HG03571 (cell line): ENCODE results near the gene GUCY2D.

Experiments
- ATAC-seq: cut with Tn5 transposase; IDR thresholded peaks from one replicate; pipeline ENCODE4 v1.9.1; 2021; ENCODE audit not compliant: unreplicated experiment

Gene GUCY2D

DNA sequence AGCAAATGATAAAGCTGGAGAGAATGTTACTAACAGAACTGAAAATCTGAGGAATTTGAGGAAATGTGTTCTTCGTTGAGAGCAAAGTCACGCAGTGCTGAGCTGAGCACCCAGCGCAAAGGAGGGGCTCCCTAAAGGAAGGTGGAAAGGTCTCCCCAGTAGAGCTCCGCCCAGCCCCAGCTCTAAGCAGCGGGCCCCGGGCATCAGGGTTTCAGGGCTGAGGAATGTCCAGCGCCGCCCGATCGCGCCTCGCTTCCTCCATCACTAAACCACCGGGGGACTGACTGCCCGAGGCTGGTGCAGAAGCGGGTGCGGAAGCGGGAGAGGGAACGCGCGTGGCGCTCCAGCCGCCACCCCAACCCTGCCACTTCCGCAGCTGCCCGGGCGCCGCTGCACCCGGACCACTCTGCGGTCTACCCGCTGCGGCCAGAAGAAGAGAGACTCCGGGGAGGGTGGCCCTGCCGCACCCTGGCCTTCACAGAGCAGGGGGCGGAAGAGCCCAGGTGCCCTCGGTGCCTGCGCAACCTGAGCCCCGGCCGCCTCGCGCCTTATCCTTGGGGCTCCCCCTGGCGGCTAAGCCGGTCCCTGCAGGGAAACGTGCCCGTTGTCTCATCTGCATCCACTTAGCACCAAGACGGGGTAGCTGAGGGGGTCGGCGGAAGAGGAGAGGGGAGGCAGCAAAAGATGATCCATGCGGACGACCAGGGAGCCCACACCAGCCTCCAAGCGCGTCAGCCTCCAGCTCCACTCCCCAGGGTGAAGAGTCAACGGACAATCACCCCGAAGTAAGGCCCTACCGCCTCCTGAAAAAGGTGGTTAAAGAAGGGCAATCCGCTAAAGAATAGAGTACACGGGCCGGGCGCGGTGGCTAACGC is 12.4 kb upstream of the GUCY2D start:
- ATAC-seq: peak; percentile 79

DNA sequence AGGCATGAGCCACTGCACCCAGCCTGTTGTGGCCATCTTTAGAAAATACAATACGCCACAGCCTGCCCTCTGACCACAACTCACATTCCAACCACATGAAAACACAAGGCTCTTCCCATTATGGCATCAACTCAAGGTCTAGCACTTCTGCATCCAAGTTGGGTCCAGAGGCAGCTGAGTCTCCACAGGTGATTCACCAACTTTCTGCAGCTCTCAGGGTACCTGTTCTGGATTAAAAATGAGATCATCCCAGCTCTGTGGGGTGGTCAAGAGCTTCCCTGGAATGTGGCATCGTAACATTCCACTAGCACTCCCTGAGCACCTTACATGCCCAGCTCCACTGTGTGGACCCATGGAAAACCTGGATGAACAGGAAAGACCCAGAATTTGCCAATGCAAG is 9.9 kb upstream of the GUCY2D start:
- ATAC-seq: no peak

DNA sequence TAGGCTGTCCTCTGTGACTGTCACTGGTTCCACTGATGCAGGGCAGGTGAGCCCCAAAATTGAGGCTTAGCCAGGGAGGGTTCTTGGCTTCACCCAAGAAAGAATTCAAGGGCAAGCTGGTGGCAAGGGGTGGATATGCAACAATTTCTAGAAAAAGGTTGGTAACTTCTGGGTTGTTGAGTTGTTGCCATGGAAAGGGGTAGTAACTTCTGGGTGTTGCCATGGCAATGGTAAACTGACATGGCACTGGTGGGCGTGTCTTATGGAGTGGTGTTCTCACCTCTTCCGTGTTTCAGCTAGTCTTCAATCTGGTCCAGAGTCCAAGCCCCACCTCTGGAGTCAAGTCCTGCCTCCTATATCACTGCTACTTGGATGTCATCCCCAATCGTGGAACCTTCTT is 9.5 kb upstream of the GUCY2D start:
- no peak for ATAC-seq

DNA sequence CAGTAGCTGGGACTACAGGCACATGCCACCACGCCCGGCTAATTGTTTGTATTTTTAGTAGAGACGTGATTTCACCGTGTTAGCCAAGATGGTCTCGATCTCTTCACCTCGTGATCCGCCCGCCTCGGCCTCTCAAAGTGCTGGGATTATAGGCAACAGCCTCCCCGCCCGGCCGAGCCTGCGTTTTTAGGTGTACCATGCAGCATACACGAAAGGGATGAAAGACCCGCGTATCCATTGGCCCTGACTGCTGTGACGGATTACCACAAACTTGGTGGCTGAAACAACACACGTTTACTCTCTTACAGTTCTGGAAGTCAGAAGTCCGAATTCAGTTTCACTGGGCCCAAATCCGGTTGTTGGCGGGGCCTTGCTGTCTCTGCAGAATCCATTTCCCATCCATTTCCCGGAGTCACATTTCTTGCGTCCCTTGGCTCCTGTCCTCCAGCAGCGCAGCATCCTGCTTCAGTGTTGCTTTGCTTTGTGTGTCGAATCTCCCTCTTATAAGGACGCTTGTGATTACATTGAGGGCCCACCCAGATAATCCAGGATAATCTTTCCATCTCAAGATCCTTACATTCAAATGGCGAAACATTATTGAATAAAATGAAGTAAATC is 8.3 kb upstream of the GUCY2D start:
- no peak for ATAC-seq

DNA sequence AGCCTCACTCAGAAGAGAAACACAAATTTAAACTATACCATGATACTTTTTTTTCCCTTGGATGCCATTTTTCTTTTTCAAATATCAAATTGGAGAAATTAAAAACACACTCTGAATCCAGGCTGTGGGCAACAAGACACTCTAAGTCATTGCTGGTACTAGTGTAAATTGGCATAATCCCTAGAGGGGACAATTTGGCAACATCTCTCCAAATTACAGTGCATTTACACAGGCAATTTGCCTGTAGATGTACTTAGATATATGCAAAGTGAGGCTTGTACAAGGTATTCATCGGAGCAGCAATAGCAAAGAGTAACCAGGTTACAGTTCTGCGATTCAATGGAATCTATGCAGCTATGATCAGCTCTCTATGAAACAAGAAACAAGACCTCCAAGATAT is 6.7 kb upstream of the GUCY2D start:
- ATAC-seq: no peak

DNA sequence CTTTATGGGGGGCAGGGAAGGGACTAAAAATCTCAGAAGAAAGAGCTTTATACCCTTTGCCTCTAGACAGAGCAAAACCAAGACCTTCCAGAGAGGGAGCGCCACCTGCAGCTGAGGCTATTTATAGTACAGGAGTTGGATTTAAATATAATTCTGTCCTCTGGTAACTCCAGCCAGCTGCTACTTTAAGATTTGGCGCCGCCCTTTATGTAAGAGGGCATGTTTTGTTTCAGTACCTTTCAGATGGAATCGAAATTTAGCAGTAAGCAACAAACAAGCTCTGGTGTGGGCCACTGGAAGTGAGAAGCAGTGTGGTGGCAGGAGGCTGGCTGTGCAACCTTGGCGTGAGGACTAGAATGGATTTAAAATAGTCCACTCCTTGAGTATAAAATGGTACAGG is 5.2 kb upstream of the GUCY2D start:
- ATAC-seq: no peak

DNA sequence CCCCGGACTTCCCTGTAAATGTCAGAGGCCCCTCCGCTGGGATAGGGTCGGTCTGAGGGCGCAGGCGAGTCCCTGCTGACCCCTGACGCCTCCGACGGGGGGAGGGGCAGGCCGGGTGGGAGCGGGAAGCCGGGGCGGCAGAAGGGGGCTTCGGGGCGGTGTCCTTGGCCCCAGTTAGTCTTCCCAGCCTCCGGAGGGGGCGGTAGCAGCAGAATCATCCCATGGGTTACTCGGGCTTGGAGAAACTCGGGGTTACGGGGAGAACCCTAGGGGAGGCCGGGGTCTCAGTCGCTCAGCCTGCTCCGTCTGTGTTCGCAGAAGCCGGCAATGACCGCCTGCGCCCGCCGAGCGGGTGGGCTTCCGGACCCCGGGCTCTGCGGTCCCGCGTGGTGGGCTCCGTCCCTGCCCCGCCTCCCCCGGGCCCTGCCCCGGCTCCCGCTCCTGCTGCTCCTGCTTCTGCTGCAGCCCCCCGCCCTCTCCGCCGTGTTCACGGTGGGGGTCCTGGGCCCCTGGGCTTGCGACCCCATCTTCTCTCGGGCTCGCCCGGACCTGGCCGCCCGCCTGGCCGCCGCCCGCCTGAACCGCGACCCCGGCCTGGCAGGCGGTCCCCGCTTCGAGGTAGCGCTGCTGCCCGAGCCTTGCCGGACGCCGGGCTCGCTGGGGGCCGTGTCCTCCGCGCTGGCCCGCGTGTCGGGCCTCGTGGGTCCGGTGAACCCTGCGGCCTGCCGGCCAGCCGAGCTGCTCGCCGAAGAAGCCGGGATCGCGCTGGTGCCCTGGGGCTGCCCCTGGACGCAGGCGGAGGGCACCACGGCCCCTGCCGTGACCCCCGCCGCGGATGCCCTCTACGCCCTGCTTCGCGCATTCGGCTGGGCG is 542 bp downstream of the GUCY2D start:
- no peak for ATAC-seq

DNA sequence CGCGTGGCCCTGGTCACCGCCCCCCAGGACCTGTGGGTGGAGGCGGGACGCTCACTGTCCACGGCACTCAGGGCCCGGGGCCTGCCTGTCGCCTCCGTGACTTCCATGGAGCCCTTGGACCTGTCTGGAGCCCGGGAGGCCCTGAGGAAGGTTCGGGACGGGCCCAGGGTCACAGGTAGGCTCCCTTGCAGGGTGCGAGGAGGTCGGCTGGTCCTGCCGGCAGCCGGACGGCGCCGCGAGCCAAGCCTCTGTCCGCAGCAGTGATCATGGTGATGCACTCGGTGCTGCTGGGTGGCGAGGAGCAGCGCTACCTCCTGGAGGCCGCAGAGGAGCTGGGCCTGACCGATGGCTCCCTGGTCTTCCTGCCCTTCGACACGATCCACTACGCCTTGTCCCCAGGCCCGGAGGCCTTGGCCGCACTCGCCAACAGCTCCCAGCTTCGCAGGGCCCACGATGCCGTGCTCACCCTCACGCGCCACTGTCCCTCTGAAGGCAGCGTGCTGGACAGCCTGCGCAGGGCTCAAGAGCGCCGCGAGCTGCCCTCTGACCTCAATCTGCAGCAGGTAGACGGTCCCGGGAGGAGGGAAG is 1.3 kb downstream of the GUCY2D start:
- ATAC-seq: no peak

DNA sequence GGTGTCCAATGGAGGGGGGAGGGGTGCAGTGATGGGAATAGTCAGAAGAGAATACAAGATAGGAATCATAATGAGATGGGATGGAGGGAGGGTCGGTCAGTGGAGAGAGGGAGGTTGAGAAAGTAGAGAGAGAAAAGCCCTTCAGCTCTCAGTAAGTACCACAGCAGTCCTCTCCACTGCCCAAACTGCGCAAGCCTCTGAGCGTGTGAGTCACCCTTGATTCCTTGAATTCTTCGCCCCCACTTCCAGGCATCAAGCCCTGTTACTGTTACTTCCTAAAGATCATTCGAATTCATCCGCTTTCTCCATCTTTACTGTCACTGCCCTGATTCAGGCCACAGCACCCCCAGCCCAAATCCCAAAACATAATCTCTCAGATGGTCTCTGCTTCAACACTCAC is 2.5 kb downstream of the GUCY2D start:
- no peak for ATAC-seq

DNA sequence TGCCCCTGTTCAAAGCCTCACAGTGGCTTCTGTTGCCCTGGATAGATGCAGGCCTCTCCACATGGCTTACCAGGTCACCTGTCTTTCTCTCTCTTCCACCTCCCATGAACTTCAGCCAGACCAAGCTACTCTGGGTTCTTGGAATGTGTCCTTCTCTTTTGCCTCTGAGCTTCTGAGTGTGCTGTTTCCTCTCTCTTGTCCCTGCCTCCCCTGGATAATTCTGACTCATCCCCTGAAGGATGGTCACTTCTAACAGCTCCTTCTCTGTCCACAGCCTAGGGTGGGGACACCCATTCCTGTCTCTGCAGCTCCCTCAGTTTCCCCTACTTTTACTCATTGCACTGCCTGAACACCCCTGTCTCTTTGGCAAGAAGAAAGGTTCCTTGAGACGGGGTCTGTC is 2.9 kb downstream of the GUCY2D start:
- no peak for ATAC-seq

DNA sequence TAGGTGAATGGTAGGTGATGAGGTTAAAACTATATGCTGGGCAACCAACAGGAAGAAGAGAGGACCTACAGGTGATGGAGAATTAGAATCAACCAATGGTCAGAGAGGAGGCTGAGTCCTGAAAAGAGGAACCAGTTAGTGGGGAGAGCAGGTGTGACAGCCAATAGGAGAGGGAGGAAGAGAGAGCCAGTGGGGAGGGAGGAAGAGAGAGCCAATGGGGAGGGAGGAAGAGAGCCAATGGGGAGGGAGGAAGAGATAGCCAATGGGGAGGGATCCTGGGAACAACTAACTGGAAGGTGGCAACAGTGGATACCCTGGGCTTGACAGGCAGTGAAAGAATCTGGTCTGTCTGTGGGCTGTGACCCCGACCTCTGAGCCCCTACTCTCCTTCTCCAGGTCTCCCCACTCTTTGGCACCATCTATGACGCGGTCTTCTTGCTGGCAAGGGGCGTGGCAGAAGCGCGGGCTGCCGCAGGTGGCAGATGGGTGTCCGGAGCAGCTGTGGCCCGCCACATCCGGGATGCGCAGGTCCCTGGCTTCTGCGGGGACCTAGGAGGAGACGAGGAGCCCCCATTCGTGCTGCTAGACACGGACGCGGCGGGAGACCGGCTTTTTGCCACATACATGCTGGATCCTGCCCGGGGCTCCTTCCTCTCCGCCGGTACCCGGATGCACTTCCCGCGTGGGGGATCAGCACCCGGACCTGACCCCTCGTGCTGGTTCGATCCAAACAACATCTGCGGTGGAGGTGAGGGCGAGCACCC is 3.7 kb downstream of the GUCY2D start:
- no peak for ATAC-seq

DNA sequence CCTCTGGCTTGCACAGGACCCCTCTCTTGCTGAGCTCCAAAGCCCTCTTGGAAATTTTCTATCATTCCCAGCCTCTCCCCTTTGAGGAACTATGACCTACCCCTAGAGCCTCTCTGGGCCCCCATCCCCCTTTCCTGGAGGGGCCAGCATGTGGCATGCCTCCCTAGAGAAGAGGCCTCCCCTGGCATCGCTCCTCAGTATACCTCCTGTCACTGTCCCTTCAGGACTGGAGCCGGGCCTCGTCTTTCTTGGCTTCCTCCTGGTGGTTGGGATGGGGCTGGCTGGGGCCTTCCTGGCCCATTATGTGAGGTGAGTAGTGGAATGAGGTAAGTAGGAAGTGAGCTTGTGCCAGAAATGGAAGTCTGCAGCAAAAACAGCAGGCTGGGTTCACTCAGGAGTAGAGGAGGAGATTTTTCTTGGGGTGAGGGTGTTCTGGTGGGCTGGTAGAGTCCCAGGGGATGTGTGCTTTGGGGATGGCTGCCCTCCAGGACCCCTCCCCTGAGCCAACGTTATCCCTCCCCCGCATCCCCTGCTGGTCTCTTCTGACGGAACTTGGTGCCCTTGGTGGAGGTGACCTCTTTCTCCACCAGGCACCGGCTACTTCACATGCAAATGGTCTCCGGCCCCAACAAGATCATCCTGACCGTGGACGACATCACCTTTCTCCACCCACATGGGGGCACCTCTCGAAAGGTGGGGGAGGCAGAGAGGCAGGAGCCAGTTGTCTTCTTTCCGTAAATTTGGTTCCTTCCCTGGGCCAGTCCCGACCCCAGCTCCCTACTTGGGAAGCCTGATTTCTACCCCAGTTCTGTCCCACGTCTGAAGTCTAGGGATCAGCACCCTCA is 4.6 kb downstream of the GUCY2D start:
- no peak for ATAC-seq

DNA sequence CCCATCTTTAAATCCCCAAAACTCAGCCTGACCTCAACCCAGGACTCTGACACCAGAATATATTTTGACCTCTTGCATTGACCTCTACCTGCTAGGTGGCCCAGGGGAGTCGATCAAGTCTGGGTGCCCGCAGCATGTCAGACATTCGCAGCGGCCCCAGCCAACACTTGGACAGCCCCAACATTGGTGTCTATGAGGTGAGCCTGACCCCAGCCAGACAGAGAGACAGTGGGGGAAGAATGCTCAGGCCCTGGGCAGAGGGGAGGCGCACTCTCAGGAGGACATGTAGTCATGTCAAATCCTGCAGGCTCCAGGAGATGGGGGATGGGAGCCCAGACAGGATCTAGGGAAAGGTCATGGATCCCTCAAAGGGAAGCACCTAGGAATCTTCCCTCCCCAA is 5.4 kb downstream of the GUCY2D start:
- no peak for ATAC-seq

DNA sequence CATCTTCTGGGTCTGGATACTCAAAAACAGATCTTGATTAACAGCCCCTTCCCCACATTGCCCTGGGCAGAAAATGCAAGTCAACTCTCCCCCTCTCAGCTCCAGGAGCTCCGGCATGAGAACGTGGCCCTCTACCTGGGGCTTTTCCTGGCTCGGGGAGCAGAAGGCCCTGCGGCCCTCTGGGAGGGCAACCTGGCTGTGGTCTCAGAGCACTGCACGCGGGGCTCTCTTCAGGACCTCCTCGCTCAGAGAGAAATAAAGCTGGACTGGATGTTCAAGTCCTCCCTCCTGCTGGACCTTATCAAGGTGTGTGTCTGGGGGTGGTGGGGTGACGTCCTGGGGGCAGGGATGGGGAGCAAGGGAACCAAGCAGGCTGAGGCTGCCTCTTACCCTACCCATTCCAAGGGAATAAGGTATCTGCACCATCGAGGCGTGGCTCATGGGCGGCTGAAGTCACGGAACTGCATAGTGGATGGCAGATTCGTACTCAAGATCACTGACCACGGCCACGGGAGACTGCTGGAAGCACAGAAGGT is 9.7 kb downstream of the GUCY2D start:
- no peak for ATAC-seq

DNA sequence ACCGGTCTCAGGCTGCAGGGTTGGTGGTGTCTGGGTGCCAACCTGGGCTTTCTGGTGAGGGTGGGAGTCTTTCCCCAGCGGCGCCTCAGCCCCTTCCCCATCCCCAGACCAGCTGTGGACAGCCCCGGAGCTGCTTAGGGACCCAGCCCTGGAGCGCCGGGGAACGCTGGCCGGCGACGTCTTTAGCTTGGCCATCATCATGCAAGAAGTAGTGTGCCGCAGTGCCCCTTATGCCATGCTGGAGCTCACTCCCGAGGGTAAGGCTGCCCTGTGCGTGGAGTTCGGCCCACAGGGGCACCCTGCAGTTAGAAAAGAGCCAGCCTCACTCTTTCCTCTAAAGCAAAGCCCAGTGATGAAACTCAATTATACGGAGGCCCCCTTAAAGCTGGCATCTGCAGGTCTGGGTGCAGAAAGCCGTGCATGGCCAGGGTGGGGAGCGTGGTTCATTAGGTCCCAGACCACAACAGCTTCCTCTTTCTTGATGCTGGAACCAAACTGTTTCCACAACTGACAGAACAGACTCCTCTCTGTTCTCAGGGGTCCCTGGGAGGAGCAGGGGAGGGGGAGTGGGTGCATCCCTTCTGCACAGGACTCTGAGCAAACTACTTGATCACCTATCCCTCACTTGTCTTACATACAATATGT is 10.7 kb downstream of the GUCY2D start:
- no peak for ATAC-seq

DNA sequence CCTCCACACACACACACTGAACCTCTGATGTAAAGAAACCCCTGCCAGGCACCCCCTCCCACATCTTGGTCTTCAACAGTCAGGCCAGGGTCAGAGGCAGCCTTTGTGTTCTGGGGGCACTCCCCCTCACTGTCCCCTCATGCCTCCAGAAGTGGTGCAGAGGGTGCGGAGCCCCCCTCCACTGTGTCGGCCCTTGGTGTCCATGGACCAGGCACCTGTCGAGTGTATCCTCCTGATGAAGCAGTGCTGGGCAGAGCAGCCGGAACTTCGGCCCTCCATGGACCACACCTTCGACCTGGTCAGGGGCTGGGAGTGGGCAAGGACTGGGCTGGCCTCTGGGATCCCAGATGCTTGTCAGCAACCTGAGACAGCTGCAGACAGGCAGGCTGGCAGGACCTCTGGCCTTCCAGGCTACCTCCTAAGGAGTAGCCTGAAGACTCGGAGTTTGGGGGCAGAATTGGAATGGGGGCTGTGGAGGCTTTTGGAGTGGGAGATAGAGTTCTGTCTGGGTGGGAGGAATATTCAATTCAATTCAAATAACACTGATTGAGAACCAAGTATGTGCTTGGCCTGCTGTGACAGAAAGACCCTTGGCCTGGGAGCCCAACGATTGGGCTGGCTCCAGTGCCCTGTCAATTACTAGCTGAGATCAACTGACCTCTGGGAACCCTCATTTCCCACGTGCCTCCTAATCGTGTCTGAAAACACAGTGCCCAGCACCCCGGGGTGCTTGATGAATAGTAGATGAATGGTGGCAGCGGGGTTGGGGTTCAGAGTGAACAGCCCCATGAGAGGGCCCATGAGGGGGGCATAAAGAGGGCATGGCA is 11.5 kb downstream of the GUCY2D start:
- no peak for ATAC-seq

DNA sequence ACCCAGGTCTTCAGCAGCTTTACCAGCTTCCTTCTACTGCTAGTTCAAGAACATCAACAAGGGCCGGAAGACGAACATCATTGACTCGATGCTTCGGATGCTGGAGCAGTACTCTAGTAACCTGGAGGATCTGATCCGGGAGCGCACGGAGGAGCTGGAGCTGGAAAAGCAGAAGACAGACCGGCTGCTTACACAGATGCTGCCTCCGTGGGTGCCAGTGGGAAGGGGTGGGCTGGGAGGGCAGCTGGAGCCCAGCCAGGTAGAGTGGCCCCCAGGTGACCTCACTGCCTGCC is 12.1 kb downstream of the GUCY2D start:
- ATAC-seq: no peak

DNA sequence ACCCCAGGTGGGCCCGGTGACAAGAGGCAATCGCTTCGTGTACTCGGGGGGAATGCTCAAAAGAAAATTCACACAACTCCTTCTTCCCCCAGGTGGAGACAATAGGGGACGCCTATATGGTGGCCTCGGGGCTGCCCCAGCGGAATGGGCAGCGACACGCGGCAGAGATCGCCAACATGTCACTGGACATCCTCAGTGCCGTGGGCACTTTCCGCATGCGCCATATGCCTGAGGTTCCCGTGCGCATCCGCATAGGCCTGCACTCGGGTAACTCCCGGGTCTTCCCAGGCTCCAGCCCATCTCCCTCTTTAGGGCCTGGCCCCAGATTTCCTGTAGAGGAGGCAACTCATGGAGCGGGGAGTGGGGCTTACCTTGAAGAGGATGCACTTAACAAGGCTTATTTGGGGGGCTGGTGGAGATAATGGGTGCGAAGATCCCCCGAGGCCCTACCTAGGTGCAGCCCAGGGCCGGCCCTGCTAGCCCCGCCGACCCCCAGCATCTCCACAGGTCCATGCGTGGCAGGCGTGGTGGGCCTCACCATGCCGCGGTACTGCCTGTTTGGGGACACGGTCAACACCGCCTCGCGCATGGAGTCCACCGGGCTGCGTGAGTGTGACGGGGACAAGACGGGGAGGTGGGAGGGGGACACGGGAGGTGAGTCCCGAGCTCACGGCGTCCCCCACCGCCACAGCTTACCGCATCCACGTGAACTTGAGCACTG is 13.0 kb downstream of the GUCY2D start:
- ATAC-seq: no peak
